HepG2 (cell line): ENCODE measurements around the gene TMEM95. TPM values are rescaled to one million over a fixed set of nuclear protein-coding genes. Genes with fewer than 3 reads are reported as not detected.

ENCODE experiments used
- CBX5 ChIP-seq: sonication (generic); formaldehyde crosslinking; IDR thresholded peaks from 2 replicates; pipeline ENCODE4 v1.4.0; 2020; ENCODE audit warnings: missing genetic modification reagents, borderline replicate concordance
- CENPT ChIP-seq: sonication (generic); formaldehyde crosslinking; IDR thresholded peaks from 2 replicates; pipeline ENCODE4 v1.8.0; 2022; ENCODE audit warnings: low read depth, mild to moderate bottlenecking, moderate library complexity, missing genetic modification reagents
- DPF2 ChIP-seq: sonication (generic); formaldehyde crosslinking; IDR thresholded peaks from 2 replicates; pipeline ENCODE4 v1.4.0; 2020; ENCODE audit warnings: mild to moderate bottlenecking, low read depth, missing genetic modification reagents, borderline replicate concordance
- DR1 ChIP-seq: sonication (generic); formaldehyde crosslinking; IDR thresholded peaks from 2 replicates; pipeline ENCODE4 v1.8.0; 2021; ENCODE audit warnings: mild to moderate bottlenecking, missing genetic modification reagents, inconsistent platforms
- EP300 ChIP-seq, 3 experiments: sonication (generic) in 1 of 3; formaldehyde crosslinking in 1 of 3; IDR thresholded peaks; 2 replicates each; pipeline versions ENCODE4 v1.5.1 to v1.6.1; 2011 to 2020; ENCODE audit warnings: low read depth in 2 of 3, low read length in 2 of 3, borderline replicate concordance in 1 of 3, improper control_type of control experiment in 1 of 3, mild to moderate bottlenecking in 1 of 3, missing genetic modification reagents in 1 of 3, moderate library complexity in 1 of 3
- RAD51 ChIP-seq: fragments of 450-650 bp; IDR thresholded peaks from 2 replicates; pipeline ENCODE4 v1.6.1; 2016; ENCODE audit warnings: borderline replicate concordance
- RXRA ChIP-seq: sonication (generic); formaldehyde crosslinking; IDR thresholded peaks from 2 replicates; pipeline ENCODE4 v1.5.1; 2020; ENCODE audit warnings: missing genetic modification reagents
- TCF7 ChIP-seq: sonication (generic); IDR thresholded peaks from 2 replicates; pipeline ENCODE4 v1.6.1; 2016; ENCODE audit warnings: antibody characterized with exemption, low read depth
- YY1 ChIP-seq: IDR thresholded peaks from 2 replicates; pipeline ENCODE4 v1.6.1; 2011; ENCODE audit warnings: low read length, low read depth, moderate library complexity, mild to moderate bottlenecking; ENCODE audit not compliant: insufficient read depth, insufficient replicate concordance
- ZNF224 ChIP-seq: sonication (generic); formaldehyde crosslinking; IDR thresholded peaks from 2 replicates; pipeline ENCODE4 v1.5.0; 2020; ENCODE audit warnings: mild to moderate bottlenecking, missing genetic modification reagents
- ZNF543 ChIP-seq: sonication (generic); formaldehyde crosslinking; IDR thresholded peaks from 2 replicates; pipeline ENCODE4 v1.4.0; 2020; ENCODE audit warnings: mild to moderate bottlenecking, missing genetic modification reagents
- ZNF564 ChIP-seq: sonication (generic); formaldehyde crosslinking; IDR thresholded peaks from 2 replicates; pipeline ENCODE4 v1.8.1; 2023; ENCODE audit warnings: mild to moderate bottlenecking, missing genetic modification reagents
- polyA plus RNA-seq, 8 experiments: library from polyadenylated mRNA; depleted of rRNA in 3 of 8; stranded (reverse) in 7 of 8; unstranded in 1 of 8; fragments of >200 nt; fragmentation: Illumina TruSeq in 4 of 8; extraction: Trizol in 4 of 8; gene quantifications; 2 replicates each; pipeline versions ENCODE4 v1.2.1 to v1.2.3, GENCODE V29; 2011 to 2016; ENCODE audit warnings: low read depth in 4 of 8, missing spikeins in 1 of 8, mixed read lengths in 1 of 8; ENCODE audit not compliant: insufficient read depth in 1 of 8
- total RNA-seq, 5 experiments: library from RNA; depleted of rRNA; stranded (reverse); fragments of >200 nt; fragmentation: Illumina TruSeq; extraction: Trizol; gene quantifications; 2 replicates each; pipeline ENCODE4 v1.2.3, GENCODE V29; 2016; ENCODE audit warnings: low read depth in 1 of 5
- TF ChIP-seq, protein P1 (sequence below): sonication (generic); formaldehyde crosslinking; IDR thresholded peaks from 2 replicates; pipeline ENCODE4 v1.4.0; 2020; ENCODE audit warnings: missing genetic modification reagents
- TF ChIP-seq, protein P2 (sequence below): sonication (generic); formaldehyde crosslinking; IDR thresholded peaks from 2 replicates; pipeline ENCODE4 v1.4.0; 2020; ENCODE audit warnings: mild to moderate bottlenecking, missing genetic modification reagents
- TF ChIP-seq, protein P3 (sequence below): sonication (generic); formaldehyde crosslinking; IDR thresholded peaks from 2 replicates; pipeline ENCODE4; 2020; ENCODE audit warnings: missing genetic modification reagents, mild to moderate bottlenecking, borderline replicate concordance
- TF ChIP-seq, protein P4 (sequence below): sonication (generic); formaldehyde crosslinking; IDR thresholded peaks from 2 replicates; pipeline ENCODE4 v1.4.0; 2020; ENCODE audit warnings: missing genetic modification reagents

Gene TMEM95
- total and polyA plus RNA-seq, 2 of the 13 experiments (the other 11 are each of a cell fraction or from before 2014, with no cell fraction given), result not detected

DNA sequence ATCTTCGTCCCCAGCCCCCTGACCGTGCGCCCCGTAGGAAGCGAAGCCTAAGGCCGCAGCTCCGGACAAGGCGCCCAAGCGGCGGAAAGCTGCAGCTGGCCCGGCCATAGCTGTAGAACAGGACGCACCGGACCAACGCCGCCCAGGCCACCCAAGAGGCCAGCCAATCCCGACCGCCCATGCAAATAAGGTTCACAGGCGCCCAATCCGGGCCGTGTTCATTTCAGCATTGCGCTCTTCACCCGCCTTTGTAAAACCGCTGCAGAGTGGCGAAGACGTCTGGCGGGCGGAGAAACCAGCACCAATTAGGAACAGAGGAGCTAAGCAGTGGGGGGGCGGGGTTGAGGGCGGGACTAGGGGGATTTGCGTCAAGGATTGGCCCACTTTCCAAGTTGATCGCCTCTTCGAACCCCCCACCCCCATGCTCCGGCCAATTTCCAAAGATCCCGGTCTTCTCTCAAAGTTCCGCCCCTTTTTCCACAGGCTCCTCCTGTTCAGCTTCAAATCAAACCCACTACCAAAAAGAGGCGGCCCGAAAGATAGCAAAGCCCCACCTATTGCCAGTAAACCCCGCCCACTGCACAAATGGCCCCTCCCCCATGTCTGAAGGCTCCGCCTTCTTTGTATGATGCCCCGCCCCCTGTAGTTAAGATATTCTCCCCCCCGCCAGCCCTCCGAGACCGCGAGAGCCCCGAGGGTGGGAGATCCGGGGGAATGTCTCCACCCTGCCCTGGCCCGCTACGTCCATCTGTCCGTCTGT, 49.2 kb downstream of the TMEM95 start, which contains the start of gene TMEM256 (continued):
- TF ChIP-seq, protein P1, sequence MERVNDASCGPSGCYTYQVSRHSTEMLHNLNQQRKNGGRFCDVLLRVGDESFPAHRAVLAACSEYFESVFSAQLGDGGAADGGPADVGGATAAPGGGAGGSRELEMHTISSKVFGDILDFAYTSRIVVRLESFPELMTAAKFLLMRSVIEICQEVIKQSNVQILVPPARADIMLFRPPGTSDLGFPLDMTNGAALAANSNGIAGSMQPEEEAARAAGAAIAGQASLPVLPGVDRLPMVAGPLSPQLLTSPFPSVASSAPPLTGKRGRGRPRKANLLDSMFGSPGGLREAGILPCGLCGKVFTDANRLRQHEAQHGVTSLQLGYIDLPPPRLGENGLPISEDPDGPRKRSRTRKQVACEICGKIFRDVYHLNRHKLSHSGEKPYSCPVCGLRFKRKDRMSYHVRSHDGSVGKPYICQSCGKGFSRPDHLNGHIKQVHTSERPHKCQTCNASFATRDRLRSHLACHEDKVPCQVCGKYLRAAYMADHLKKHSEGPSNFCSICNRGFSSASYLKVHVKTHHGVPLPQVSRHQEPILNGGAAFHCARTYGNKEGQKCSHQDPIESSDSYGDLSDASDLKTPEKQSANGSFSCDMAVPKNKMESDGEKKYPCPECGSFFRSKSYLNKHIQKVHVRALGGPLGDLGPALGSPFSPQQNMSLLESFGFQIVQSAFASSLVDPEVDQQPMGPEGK (CRISPR knock-in tag), result no peak
- 0 out of 2 replicates have a peak, but pooled peaks have one; percentile 7 for TF ChIP-seq ZNF543 (CRISPR knock-in tag)
- TF ChIP-seq ZNF564 (CRISPR knock-in tag), result no peak
- peak in 1 of 2 experiments; percentile 34; a peak in 1 of 4 replicates for TF ChIP-seq EP300 (IDR thresholded peaks at IDR 0.05; ENCODE audit: low read depth in 2 of 2, low read length in 2 of 2)
- no peak for TF ChIP-seq EP300 (CRISPR knock-in tag; IDR thresholded peaks at IDR 0.05; ENCODE audit: borderline replicate concordance)
- TF ChIP-seq CENPT (CRISPR knock-in tag), result no peak
- TF ChIP-seq YY1, result peak; percentile 90
- no peak for TF ChIP-seq DPF2 (CRISPR knock-in tag)
- TF ChIP-seq, protein P2, sequence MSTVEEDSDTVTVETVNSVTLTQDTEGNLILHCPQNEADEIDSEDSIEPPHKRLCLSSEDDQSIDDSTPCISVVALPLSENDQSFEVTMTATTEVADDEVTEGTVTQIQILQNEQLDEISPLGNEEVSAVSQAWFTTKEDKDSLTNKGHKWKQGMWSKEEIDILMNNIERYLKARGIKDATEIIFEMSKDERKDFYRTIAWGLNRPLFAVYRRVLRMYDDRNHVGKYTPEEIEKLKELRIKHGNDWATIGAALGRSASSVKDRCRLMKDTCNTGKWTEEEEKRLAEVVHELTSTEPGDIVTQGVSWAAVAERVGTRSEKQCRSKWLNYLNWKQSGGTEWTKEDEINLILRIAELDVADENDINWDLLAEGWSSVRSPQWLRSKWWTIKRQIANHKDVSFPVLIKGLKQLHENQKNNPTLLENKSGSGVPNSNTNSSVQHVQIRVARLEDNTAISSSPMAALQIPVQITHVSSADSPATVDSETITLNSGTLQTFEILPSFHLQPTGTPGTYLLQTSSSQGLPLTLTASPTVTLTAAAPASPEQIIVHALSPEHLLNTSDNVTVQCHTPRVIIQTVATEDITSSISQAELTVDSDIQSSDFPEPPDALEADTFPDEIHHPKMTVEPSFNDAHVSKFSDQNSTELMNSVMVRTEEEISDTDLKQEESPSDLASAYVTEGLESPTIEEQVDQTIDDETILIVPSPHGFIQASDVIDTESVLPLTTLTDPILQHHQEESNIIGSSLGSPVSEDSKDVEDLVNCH (CRISPR knock-in tag), result no peak
- TF ChIP-seq CBX5 (CRISPR knock-in tag), result no peak
- no peak for TF ChIP-seq ZNF224 (CRISPR knock-in tag)
- no peak for TF ChIP-seq RAD51
- no peak for TF ChIP-seq RXRA
- no peak for TF ChIP-seq TCF7
- TF ChIP-seq, protein P3, sequence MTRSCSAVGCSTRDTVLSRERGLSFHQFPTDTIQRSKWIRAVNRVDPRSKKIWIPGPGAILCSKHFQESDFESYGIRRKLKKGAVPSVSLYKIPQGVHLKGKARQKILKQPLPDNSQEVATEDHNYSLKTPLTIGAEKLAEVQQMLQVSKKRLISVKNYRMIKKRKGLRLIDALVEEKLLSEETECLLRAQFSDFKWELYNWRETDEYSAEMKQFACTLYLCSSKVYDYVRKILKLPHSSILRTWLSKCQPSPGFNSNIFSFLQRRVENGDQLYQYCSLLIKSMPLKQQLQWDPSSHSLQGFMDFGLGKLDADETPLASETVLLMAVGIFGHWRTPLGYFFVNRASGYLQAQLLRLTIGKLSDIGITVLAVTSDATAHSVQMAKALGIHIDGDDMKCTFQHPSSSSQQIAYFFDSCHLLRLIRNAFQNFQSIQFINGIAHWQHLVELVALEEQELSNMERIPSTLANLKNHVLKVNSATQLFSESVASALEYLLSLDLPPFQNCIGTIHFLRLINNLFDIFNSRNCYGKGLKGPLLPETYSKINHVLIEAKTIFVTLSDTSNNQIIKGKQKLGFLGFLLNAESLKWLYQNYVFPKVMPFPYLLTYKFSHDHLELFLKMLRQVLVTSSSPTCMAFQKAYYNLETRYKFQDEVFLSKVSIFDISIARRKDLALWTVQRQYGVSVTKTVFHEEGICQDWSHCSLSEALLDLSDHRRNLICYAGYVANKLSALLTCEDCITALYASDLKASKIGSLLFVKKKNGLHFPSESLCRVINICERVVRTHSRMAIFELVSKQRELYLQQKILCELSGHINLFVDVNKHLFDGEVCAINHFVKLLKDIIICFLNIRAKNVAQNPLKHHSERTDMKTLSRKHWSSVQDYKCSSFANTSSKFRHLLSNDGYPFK, result no peak
- peak; percentile 88 for TF ChIP-seq DR1 (CRISPR knock-in tag)
- TF ChIP-seq, protein P4, sequence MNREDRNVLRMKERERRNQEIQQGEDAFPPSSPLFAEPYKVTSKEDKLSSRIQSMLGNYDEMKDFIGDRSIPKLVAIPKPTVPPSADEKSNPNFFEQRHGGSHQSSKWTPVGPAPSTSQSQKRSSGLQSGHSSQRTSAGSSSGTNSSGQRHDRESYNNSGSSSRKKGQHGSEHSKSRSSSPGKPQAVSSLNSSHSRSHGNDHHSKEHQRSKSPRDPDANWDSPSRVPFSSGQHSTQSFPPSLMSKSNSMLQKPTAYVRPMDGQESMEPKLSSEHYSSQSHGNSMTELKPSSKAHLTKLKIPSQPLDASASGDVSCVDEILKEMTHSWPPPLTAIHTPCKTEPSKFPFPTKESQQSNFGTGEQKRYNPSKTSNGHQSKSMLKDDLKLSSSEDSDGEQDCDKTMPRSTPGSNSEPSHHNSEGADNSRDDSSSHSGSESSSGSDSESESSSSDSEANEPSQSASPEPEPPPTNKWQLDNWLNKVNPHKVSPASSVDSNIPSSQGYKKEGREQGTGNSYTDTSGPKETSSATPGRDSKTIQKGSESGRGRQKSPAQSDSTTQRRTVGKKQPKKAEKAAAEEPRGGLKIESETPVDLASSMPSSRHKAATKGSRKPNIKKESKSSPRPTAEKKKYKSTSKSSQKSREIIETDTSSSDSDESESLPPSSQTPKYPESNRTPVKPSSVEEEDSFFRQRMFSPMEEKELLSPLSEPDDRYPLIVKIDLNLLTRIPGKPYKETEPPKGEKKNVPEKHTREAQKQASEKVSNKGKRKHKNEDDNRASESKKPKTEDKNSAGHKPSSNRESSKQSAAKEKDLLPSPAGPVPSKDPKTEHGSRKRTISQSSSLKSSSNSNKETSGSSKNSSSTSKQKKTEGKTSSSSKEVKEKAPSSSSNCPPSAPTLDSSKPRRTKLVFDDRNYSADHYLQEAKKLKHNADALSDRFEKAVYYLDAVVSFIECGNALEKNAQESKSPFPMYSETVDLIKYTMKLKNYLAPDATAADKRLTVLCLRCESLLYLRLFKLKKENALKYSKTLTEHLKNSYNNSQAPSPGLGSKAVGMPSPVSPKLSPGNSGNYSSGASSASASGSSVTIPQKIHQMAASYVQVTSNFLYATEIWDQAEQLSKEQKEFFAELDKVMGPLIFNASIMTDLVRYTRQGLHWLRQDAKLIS, result no peak
